Left forelimb (tissue), 1 donor: ENCODE results near the gene CENPF.
"Not testable (repeated sequence)": the region's sequence is repeated elsewhere in the genome, so short reads cannot be mapped to it uniquely, and the experiment has no call there.

ENCODE experiments used
- DNase-seq: peaks from one replicate; pipeline ENCODE4 v3.0.0-alpha.2; 2018; ENCODE audit warnings: low spot score

The CENPF gene

GRCh38 chr1:214602764-214603657 is at the start of gene CENPF:
Gene CENPF (plus strand): TSS chr1:214603195. CDS start chr1:214613755, 10,560 bp downstream.
- peak; percentile 95 for DNase-seq

GRCh38 chr1:214557952-214558735 is 44.9 kb upstream of the CENPF start:
- DNase-seq: no peak

GRCh38 chr1:214563881-214564280 is 39.1 kb upstream of the CENPF start:
- no peak for DNase-seq

- no peak for DNase-seq
These were observed 37.7 kb upstream of the CENPF start for GRCh38 chr1:214565310-214565709.

GRCh38 chr1:214566158-214567104 is 36.6 kb upstream of the CENPF start:
- no peak for DNase-seq

- no peak for DNase-seq
These were observed 35.5 kb upstream of the CENPF start for GRCh38 chr1:214567481-214567980.

GRCh38 chr1:214568328-214568727 is 34.7 kb upstream of the CENPF start:
- DNase-seq: no peak

GRCh38 chr1:214569357-214570004 is 33.5 kb upstream of the CENPF start:
- no peak for DNase-seq

- DNase-seq: no peak
These were observed 32.6 kb upstream of the CENPF start for GRCh38 chr1:214570442-214570841.

- DNase-seq: no peak
These were observed 31.7 kb upstream of the CENPF start for GRCh38 chr1:214571281-214571680.

- no peak for DNase-seq
These were observed 29.3 kb upstream of the CENPF start for GRCh38 chr1:214573386-214574318.

GRCh38 chr1:214574598-214575411 is 28.2 kb upstream of the CENPF start:
- DNase-seq: no peak

- not testable (repeated sequence) for DNase-seq
These were observed 26.9 kb upstream of the CENPF start for GRCh38 chr1:214576120-214576519.

GRCh38 chr1:214579183-214579582 is 23.8 kb upstream of the CENPF start:
- DNase-seq: no peak

- no peak for DNase-seq
These were observed 21.2 kb upstream of the CENPF start for GRCh38 chr1:214581785-214582184.

GRCh38 chr1:214582289-214582891 is 20.6 kb upstream of the CENPF start:
- DNase-seq: no peak

- DNase-seq: no peak
These were observed 19.9 kb upstream of the CENPF start for GRCh38 chr1:214583113-214583512.

- DNase-seq: no peak
These were observed 19.0 kb upstream of the CENPF start for GRCh38 chr1:214583824-214584554.
